Subcutaneous adipose tissue (tissue), 4 donors: ENCODE data around the gene GRIK1. TPM values are rescaled to one million over a fixed set of nuclear protein-coding genes. Genes with fewer than 3 reads are reported as not detected.

Source experiments
- CTCF ChIP-seq: fragments of 450-650 bp; IDR thresholded peaks from one replicate; pipeline ENCODE4 v1.5.1; 2016; ENCODE audit warnings: low read depth, mild to moderate bottlenecking, control low read depth, antibody characterized with exemption, moderate library complexity
- total RNA-seq, 4 donors: library from RNA; depleted of rRNA; stranded (reverse); fragments of >200 nt; gene quantifications; one replicate each; pipeline ENCODE4 v1.1.0, GENCODE V29; 2016

The GRIK1 gene
- total RNA-seq, 4 donors from 2014 or later, result 0.17 TPM; not detected in 3

- TF ChIP-seq CTCF, result no peak
Observed at GRCh38 chr21:29887313-29888009, 52.3 kb downstream of the GRIK1 start.

- no peak for TF ChIP-seq CTCF
Observed at GRCh38 chr21:29885491-29885890, 54.3 kb downstream of the GRIK1 start.

- no peak for TF ChIP-seq CTCF
Observed at GRCh38 chr21:29875873-29876272, 63.9 kb downstream of the GRIK1 start.

- TF ChIP-seq CTCF, result no peak
Observed at GRCh38 chr21:29875036-29875716, 64.6 kb downstream of the GRIK1 start.

GRCh38 chr21:29873908-29874307, 65.9 kb downstream of the GRIK1 start:
- TF ChIP-seq CTCF, result no peak

- no peak for TF ChIP-seq CTCF
Observed at GRCh38 chr21:29870814-29871213, 69.0 kb downstream of the GRIK1 start.

GRCh38 chr21:29867796-29868195, 72.0 kb downstream of the GRIK1 start:
- TF ChIP-seq CTCF, result no peak
